ENCODE results near the gene AHSG. TPM values are rescaled to one million over a fixed set of nuclear protein-coding genes. Genes with fewer than 3 reads are reported as not detected.

The AHSG gene
- total RNA-seq, 4 donors from 2014 or later: not detected

DNA sequence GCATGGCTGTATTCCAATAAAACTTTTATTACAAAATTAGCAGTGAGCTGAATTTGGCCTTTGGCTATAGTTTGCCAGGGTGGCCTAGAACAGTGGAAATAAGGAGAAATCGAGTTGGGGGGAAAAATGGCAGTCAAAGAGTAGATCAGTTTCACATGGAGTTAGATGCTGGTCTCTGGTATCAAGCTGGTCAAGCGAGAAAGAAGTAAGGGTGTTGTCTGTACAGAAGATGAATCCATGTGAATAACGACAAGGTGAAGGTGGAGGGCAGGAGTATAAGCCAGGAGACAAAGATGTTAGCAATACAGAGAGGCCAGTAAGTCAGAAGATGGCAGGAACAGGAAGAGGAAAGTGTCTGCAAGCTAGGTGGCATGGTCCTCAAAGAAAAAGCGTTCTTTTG is 11.7 kb downstream of the AHSG start:
- no peak for TF ChIP-seq POLR2A (IDR thresholded peaks at IDR 0.05)
- TF ChIP-seq, protein P1, sequence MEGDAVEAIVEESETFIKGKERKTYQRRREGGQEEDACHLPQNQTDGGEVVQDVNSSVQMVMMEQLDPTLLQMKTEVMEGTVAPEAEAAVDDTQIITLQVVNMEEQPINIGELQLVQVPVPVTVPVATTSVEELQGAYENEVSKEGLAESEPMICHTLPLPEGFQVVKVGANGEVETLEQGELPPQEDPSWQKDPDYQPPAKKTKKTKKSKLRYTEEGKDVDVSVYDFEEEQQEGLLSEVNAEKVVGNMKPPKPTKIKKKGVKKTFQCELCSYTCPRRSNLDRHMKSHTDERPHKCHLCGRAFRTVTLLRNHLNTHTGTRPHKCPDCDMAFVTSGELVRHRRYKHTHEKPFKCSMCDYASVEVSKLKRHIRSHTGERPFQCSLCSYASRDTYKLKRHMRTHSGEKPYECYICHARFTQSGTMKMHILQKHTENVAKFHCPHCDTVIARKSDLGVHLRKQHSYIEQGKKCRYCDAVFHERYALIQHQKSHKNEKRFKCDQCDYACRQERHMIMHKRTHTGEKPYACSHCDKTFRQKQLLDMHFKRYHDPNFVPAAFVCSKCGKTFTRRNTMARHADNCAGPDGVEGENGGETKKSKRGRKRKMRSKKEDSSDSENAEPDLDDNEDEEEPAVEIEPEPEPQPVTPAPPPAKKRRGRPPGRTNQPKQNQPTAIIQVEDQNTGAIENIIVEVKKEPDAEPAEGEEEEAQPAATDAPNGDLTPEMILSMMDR (IDR thresholded peaks at IDR 0.05): no peak
- peaks cover 0 to 16% (median 0%) of the 10 kb centered on the region in 4 donors for H3K27me3 ChIP-seq
- no peaks in the 10 kb centered on the region for H3K36me3 ChIP-seq
- H3K27ac ChIP-seq: no peak overlapping the region
- intact Hi-C loops (cut with DNase I): no loop called here
- no peaks in the 10 kb centered on the region for H3K4me1 ChIP-seq
- WGBS, 2 donors: 68 to 75% methylated on average over 4 of the region's 4 CpGs
- H3K4me3 ChIP-seq: no peak overlapping the region
- H3K9me3 ChIP-seq: no peaks in the 10 kb centered on the region
- DNase-seq: no peak

DNA sequence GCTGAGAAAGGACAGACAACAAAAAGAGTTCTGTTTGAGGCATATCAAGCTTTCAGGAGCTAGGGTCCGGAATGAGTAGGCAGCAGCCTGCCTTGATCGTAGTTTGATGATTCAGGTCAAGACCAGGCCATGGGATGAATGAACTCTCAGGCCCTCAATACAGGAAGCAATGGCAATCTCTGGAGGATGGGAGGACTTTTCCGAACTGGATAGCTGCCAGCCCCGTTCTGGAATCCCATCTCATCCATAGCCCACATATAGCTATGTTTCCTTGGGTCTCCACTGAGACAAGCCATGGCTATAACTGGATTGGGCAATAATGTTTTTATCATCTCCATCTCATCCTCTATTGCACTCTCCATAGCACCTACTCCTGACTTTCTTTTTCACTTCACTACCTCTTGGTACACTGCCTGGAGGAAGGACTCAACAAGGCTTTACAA is 12.8 kb downstream of the AHSG start:
- no peak overlapping the region for H3K27ac ChIP-seq
- 64 to 77% methylated on average over 4 of the region's 4 CpGs for WGBS, 2 donors

DNA sequence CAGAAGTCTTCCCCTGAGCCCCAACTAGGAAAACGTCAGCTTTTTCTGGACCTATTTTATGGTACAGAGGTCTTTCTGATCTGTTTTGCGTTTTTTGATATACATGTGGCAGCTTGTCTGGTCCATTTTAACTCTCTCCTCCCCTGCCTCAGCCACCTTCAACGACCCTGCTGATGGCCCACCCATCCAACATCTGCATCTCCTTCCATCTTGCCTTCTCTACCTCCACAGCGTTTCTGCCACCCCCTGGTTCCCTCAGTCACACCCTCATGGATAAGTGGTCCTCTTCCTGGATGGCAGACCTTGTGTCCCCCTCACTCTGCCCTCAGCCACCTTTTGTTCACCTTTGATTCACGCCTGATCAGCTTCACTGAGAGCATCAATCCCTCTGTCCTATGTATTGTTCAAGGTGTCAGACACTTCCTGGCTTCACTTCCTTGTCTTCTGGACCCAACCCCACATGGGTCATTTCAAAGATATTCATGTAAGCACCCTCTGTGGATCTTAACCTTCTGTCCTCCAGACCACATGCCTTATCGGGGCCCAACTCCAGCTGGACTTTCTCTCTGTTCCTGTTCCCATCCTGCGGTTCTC is 13.5 kb downstream of the AHSG start:
- intact Hi-C loops (cut with DNase I): no loop called here
- TF ChIP-seq, protein P1 (IDR thresholded peaks at IDR 0.05): no peak
- no peak for TF ChIP-seq POLR2A (IDR thresholded peaks at IDR 0.05)
- peak overlapping the region in 1 of 4 donors; percentile 25 for H3K27ac ChIP-seq
- H3K27me3 ChIP-seq: peaks cover 0 to 6% (median 0%) of the 10 kb centered on the region in 4 donors
- no peak for DNase-seq
- H3K9me3 ChIP-seq: no peaks in the 10 kb centered on the region
- H3K36me3 ChIP-seq: no peaks in the 10 kb centered on the region
- no peaks in the 10 kb centered on the region for H3K4me1 ChIP-seq
- 55 to 60% methylated on average over 7 of the region's 7 CpGs for WGBS, 2 donors
- H3K4me3 ChIP-seq: no peak overlapping the region

More for the DNA sequence above, 12.8 kb downstream of the AHSG start:
- Histone ChIP-seq H3K36me3 (no peaks in the 10 kb centered on the region), H3K27me3 (peaks cover 0 to 9% (median 0%) of the 10 kb centered on the region in 4 donors), H3K9me3 (no peaks in the 10 kb centered on the region), H3K4me1 (no peaks in the 10 kb centered on the region), H3K4me3 (no peak overlapping the region)
- no peak for DNase-seq
- intact Hi-C loops (cut with DNase I): no loop called here
- TF ChIP-seq, protein P1 (IDR thresholded peaks at IDR 0.05): no peak
- TF ChIP-seq POLR2A (IDR thresholded peaks at IDR 0.05): no peak

DNA sequence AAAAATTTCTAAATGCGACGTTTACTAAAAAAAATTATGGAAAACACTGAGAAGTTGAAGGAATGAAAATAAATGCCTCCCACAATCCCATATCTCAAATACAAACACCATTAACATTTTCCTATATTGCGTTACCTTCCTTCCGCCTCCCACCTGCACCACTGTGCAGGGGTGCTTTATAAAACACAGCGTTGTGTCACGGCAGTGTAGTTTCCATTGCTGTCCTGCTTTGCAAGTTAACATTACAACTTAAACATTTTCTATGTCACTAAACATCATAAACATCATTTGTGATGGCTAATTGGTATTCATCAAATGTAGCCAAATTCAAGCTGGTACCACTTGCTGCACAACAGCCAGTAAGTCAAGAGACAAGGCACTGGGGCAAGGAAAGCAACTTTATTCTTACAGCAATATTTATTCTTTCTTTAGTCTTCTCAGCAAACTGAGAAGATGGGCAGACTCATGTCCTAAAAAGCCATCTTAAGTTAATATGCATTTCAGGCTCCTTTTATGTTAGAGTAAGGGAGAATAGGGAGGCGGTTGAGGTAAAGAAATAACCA is 15.1 kb downstream of the AHSG start:
- H3K4me3 ChIP-seq: no peak overlapping the region

DNA sequence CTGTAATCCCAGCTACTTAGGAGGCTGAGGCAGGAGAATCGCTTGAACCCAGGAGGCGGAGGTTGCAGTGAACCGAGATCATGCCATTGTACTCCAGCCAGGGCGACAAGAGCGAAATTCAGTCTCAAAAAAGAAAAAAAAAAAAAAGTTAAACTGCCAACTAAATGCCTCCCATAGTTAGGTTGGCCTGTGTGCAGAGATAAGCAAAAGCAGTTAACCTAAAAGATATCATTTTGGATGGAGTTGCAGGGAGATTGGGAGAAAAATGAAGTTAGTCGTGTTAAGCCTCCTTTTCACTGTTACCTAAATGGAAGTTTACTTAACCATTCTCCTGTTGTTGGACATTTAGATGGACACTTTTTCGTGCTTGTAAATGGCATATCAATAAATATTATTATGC is 15.9 kb downstream of the AHSG start:
- TF ChIP-seq, protein P1 (IDR thresholded peaks at IDR 0.05): no peak
- no peak for TF ChIP-seq POLR2A (IDR thresholded peaks at IDR 0.05)
- intact Hi-C loops (cut with DNase I): no loop called here
- 74 to 81% methylated on average over 6 to 7 of the region's 7 CpGs for WGBS, 2 donors
- DNase-seq: no peak
- Histone ChIP-seq H3K27me3 (peaks cover 0 to 6% (median 0%) of the 10 kb centered on the region in 4 donors), H3K4me3 (no peak overlapping the region), H3K27ac (no peak overlapping the region), H3K9me3 (no peaks in the 10 kb centered on the region), H3K36me3 (no peaks in the 10 kb centered on the region), H3K4me1 (peaks cover 0 to 9% (median 0%) of the 10 kb centered on the region in 3 donors)

More for the DNA sequence above, 15.1 kb downstream of the AHSG start:
- Histone ChIP-seq H3K27ac (no peak overlapping the region), H3K36me3 (no peaks in the 10 kb centered on the region), H3K4me1 (peaks cover 0 to 1% (median 0%) of the 10 kb centered on the region in 3 donors), H3K9me3 (no peaks in the 10 kb centered on the region), H3K27me3 (peaks cover 0 to 6% (median 0%) of the 10 kb centered on the region in 4 donors)
- DNase-seq: no peak
- TF ChIP-seq, protein P1 (IDR thresholded peaks at IDR 0.05): no peak
- no peak for TF ChIP-seq POLR2A (IDR thresholded peaks at IDR 0.05)
- intact Hi-C loops (cut with DNase I): no loop called here
- WGBS, 2 donors: 93 to 95% methylated on average over 7 of the region's 7 CpGs
